K562 (cell line): ENCODE measurements around the gene HS3ST4. TPM values are rescaled to one million over a fixed set of nuclear protein-coding genes. Genes with fewer than 3 reads are reported as not detected.

Experiments used
- ID3 ChIP-seq, 2 experiments: fragments of 250-450 bp in 1 of 2; fragments of 450-650 bp in 1 of 2; sonication (Bioruptor Pico) in 1 of 2; IDR thresholded peaks; 2 replicates each; pipeline versions ENCODE4 v1.6.1 to v1.8.0; 2016 to 2021; ENCODE audit warnings: mild to moderate bottlenecking in 2 of 2, moderate library complexity in 2 of 2, missing compliant biosample characterization in 1 of 2, missing genetic modification characterization in 1 of 2
- RREB1 ChIP-seq: fragments of 250-450 bp; sonication (Bioruptor Pico); IDR thresholded peaks from 2 replicates; pipeline ENCODE4 v1.4.0; 2020
- ZNF592 ChIP-seq: fragments of 450-650 bp; IDR thresholded peaks from 2 replicates; pipeline ENCODE4 v1.6.1; 2017; ENCODE audit warnings: antibody characterized with exemption, mild to moderate bottlenecking
- polyA plus RNA-seq, 8 experiments: library from polyadenylated mRNA; depleted of rRNA in 4 of 8; stranded (reverse) in 5 of 8; unstranded in 3 of 8; fragments of >200 nt; fragmentation: Nextera tagmentation in 2 of 8; fragmentation: Illumina TruSeq in 1 of 8; extraction: Ambion mirVana in 2 of 8; extraction: Trizol in 1 of 8; gene quantifications; 2 replicates each; pipeline versions ENCODE4 v1.2.1 to v1.2.3, GENCODE V29; 2011 to 2014; ENCODE audit warnings: inconsistent platforms in 1 of 8, missing spikeins in 1 of 8
- total RNA-seq, 7 experiments: library from RNA; depleted of rRNA in 6 of 7; stranded (reverse); fragments of >200 nt in 6 of 7; fragmentation: Illumina TruSeq in 2 of 7; extraction: Trizol in 2 of 7; gene quantifications; 2 replicates each; pipeline versions ENCODE4 v1.2.1 to v1.2.3, GENCODE V29; 2011 to 2021; ENCODE audit warnings: low replicate concordance in 1 of 7

Gene HS3ST4
- total and polyA plus RNA-seq, 9 of the 15 experiments (the other 6 are each of a cell fraction or from before 2014, with no cell fraction given): not detected

GRCh38 chr16:25764466-25764865 lies 72.7 kb downstream of the HS3ST4 start (continued):
- TF ChIP-seq RREB1 (CRISPR knock-in tag) (no peak), ZNF592 (no peak), ID3 (CRISPR knock-in tag; IDR thresholded peaks at IDR 0.05) (no peak), ID3 (tag; IDR thresholded peaks at IDR 0.05) (no peak)
- TF ChIP-seq, all 486 proteins: peak for 0
